ENCODE data around the gene C19orf73.

The C19orf73 gene

GRCh38 chr19:49120325-49120683 is 1.4 kb upstream of the C19orf73 start:
- TF ChIP-seq POU6F1 (CRISPR knock-in tag; IDR thresholded peaks at IDR 0.05; ENCODE audit: borderline replicate concordance, low read depth) (no peak), ZFP3 (CRISPR knock-in tag; IDR thresholded peaks at IDR 0.05) (0 out of 2 replicates have a peak, but pooled peaks have one; percentile 1)
- no peak for ATAC-seq

GRCh38 chr19:49119411-49120324 is 725 bp upstream of the C19orf73 start, which contains the start of gene PPFIA3:
Gene PPFIA3 (plus strand): TSS chr19:49119544. CDS start chr19:49127874, 8,330 bp downstream.
- ATAC-seq = peak; percentile 69

GRCh38 chr19:49117677-49118564 is 1.0 kb downstream of the C19orf73 start:
- TF ChIP-seq ARNTL (CRISPR knock-in tag; IDR thresholded peaks at IDR 0.05; ENCODE audit: borderline replicate concordance, low read depth) = no peak
- no peak for ATAC-seq

More at GRCh38 chr19:49119411-49120324, 725 bp upstream of the C19orf73 start, which contains the start of gene PPFIA3:
- TF ChIP-seq PPARA (CRISPR knock-in tag; IDR thresholded peaks at IDR 0.05; ENCODE audit: borderline replicate concordance) (no peak), PATZ1 (CRISPR knock-in tag; IDR thresholded peaks at IDR 0.05; ENCODE audit: borderline replicate concordance) (0 out of 2 replicates have a peak, but pooled peaks have one; percentile 23), TSHZ2 (CRISPR knock-in tag; IDR thresholded peaks at IDR 0.05) (no peak), ZNF70 (CRISPR knock-in tag; IDR thresholded peaks at IDR 0.05) (no peak), ZNF8 (CRISPR knock-in tag; IDR thresholded peaks at IDR 0.05) (no peak), ISL1 (CRISPR knock-in tag; IDR thresholded peaks at IDR 0.05) (no peak), ZFP3 (CRISPR knock-in tag; IDR thresholded peaks at IDR 0.05) (peak; percentile 32; the same call in 1 of the 2 replicates), SNAI2 (CRISPR knock-in tag; IDR thresholded peaks at IDR 0.05) (no peak), ZC3H10 (CRISPR knock-in tag; IDR thresholded peaks at IDR 0.05) (no peak), ESRRG (CRISPR knock-in tag; IDR thresholded peaks at IDR 0.05) (no peak)

- TF ChIP-seq RARB (CRISPR knock-in tag; IDR thresholded peaks at IDR 0.05) = no peak
- peak; percentile 96 for TF ChIP-seq ZFP3 (CRISPR knock-in tag; IDR thresholded peaks at IDR 0.05)
- no peak for TF ChIP-seq BACH2 (CRISPR knock-in tag; IDR thresholded peaks at IDR 0.05; ENCODE audit: borderline replicate concordance)
- ATAC-seq = no peak
Observed at GRCh38 chr19:49116544-49116943, 2.4 kb downstream of the C19orf73 start.

- ATAC-seq = peak; percentile 39
- TF ChIP-seq CREB5 (CRISPR knock-in tag; IDR thresholded peaks at IDR 0.05; ENCODE audit: low read depth) = no peak
- TF ChIP-seq TSHZ2 (CRISPR knock-in tag; IDR thresholded peaks at IDR 0.05) = no peak; the same call in 1 of the 2 replicates
- no peak for TF ChIP-seq BACH2 (CRISPR knock-in tag; IDR thresholded peaks at IDR 0.05; ENCODE audit: borderline replicate concordance)
- TF ChIP-seq ISL1 (CRISPR knock-in tag; IDR thresholded peaks at IDR 0.05) = no peak
- TF ChIP-seq ARNTL (CRISPR knock-in tag; IDR thresholded peaks at IDR 0.05; ENCODE audit: borderline replicate concordance, low read depth) = no peak
- no peak for TF ChIP-seq ZFP30 (CRISPR knock-in tag; IDR thresholded peaks at IDR 0.05)
- no peak for TF ChIP-seq POU6F1 (CRISPR knock-in tag; IDR thresholded peaks at IDR 0.05; ENCODE audit: borderline replicate concordance, low read depth)
- TF ChIP-seq SNAI2 (CRISPR knock-in tag; IDR thresholded peaks at IDR 0.05) = no peak
- no peak for TF ChIP-seq ESRRG (CRISPR knock-in tag; IDR thresholded peaks at IDR 0.05)
- no peak for TF ChIP-seq ZNF8 (CRISPR knock-in tag; IDR thresholded peaks at IDR 0.05)
Observed at GRCh38 chr19:49114630-49115363, 4.1 kb downstream of the C19orf73 start.
